Measurements from ENCODE around the gene RAB11FIP3. TPM values are rescaled to one million over a fixed set of nuclear protein-coding genes. Genes with fewer than 3 reads are reported as not detected.

RAB11FIP3 gene
- total and polyA plus RNA-seq, 2 experiments from 2014 or later = 1.2 to 27.8 TPM

DNA sequence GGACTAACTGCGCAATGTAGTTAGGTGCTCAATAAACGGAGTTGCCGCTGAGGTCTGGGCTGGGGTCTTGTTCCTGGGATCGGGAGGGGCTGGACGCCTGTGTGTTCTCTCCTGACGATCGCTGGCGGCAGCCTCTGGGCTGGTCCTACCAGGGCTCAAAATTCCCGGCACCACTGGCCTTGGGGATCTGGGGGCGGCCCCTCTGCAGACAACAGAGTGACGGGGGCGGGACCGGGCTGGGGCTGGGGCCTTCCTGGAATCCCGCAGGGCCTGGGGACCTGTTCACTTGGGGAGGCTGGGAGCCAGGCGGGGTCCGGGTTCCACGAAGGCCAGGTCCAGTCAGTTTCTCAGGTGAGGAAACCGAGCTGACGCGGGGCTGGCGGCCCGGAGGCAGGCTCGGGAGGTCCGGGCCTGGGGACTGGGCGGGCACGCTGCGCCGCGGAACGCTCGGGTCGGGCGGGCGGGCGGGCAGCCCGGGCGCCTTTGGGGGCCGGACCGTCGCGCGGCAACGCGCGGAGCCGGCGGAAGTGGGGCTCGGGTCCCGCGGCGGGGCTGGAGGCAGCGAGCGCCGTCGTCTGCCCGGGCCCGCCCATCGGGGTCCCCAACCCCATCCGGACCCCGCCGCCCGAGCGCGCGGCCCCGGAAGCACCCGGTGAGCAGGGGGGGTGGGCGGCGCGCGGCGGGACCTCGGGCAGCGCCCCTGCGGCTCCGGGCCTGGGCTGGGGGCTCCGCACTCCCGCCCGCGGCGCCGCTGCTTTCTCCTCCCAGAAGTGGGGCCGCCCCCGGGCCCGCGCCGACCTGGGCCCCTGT is 144.2 kb downstream of the RAB11FIP3 start, which contains the start of gene PIGQ:
PIGQ (plus strand) TSS at position 524 of the 810 bp plus-strand sequence. CDS start 4,107 bp downstream, outside the sequence.
- no peaks in the 10 kb centered on the region for H3K9me3 ChIP-seq (ENCODE audit: low read depth)
- H3K9ac ChIP-seq = peak within 1 kb of the TSS; percentile 84
- H3K36me3 ChIP-seq (ENCODE audit: low read depth) = no peaks in the 10 kb centered on the region
- peak within 1 kb of the TSS; percentile 99 for H3K4me3 ChIP-seq
- 1 to 2% methylated on average over 25 to 77 of the region's 87 CpGs for WGBS, 2 experiments (ENCODE audit: low coverage in 1 of 2, low lambda C conversion rate in 2 of 2, missing lambda C conversion rate in 2 of 2)
- H2AFZ ChIP-seq = peak within 1 kb of the TSS; percentile 77
- H3K4me1 ChIP-seq (ENCODE audit: insufficient read depth) = 0 out of 2 replicates have a peak, but pooled peaks cover 4% of the 10 kb centered on the region
- H3K9me2 ChIP-seq (ENCODE audit: insufficient read depth) = no peaks in the 10 kb centered on the region
- peak; percentile 82 for DNase-seq
- in situ Hi-C loops (cut with MboI) = no loop called here
- 0 out of 2 replicates have a peak, but pooled peaks cover 6% of the 10 kb centered on the region for H3F3A ChIP-seq (ENCODE audit: insufficient read depth)
- no peaks in the 10 kb centered on the region for H4K20me1 ChIP-seq (ENCODE audit: insufficient read depth)
- peak within 1 kb of the TSS; percentile 54 for H3K27ac ChIP-seq
- H3K27me3 ChIP-seq (replicated peaks; ENCODE audit: insufficient read depth) = no peaks in the 10 kb centered on the region
- H3K4me2 ChIP-seq (ENCODE audit: unreplicated experiment) = peak within 1 kb of the TSS; percentile 98
- H3K79me2 ChIP-seq (ENCODE audit: insufficient read depth) = peaks cover 36% of the 10 kb centered on the region
- no peak for TF ChIP-seq EZH2phosphoT487 (IDR thresholded peaks at IDR 0.05; ENCODE audit: insufficient read depth, low read depth)
- TF ChIP-seq EZH2 (IDR thresholded peaks at IDR 0.05; ENCODE audit: insufficient read depth, poor library complexity, severe bottlenecking) = no peak

Small RNA genes lying within 50 kb of the gene (microRNA-seq; reads per million reads assigned to microRNA genes)
- gene MIR3176 (ENCODE audit: borderline number of aligned reads) (24.0 reads per million, percentile 31 among the genes with 10 or more reads in this experiment), gene MIR5587 (ENCODE audit: borderline number of aligned reads) (not detected)

Small RNA genes lying within 50 kb of the gene (small RNA-seq; reads per million reads assigned to genes)
- gene MIR3176 (ENCODE audit: low read depth, low replicate concordance) (not detected), gene MIR5587 (ENCODE audit: low read depth, low replicate concordance) (not detected), gene RF00019 (ENCODE audit: low read depth, low replicate concordance) (not detected), gene Z98883.1 (ENCODE audit: low read depth, low replicate concordance) (not detected)

Other genes starting within 250 kb of the RAB11FIP3 start
- not detected in 2 replicates for gene HBA1, start 249.0 kb upstream of the RAB11FIP3 start, total RNA-seq (2014; rRNA removed; shearing (Covaris generic))
- not detected in 2 replicates for gene HBA1, start 249.0 kb upstream of the RAB11FIP3 start, polyA plus RNA-seq (2016; fragmentation: Nextera tagmentation; extraction: Ambion mirVana)
- not detected in 2 replicates for gene HBQ1, start 245.2 kb upstream of the RAB11FIP3 start, total RNA-seq (2014; rRNA removed; shearing (Covaris generic))
- not detected in 2 replicates for gene HBQ1, start 245.2 kb upstream of the RAB11FIP3 start, polyA plus RNA-seq (2016; fragmentation: Nextera tagmentation; extraction: Ambion mirVana)
- 49.6 and 78.5 TPM in 2 replicates for gene LUC7L, start 196.2 kb upstream of the RAB11FIP3 start, total RNA-seq (2014; rRNA removed; shearing (Covaris generic))
- gene LUC7L, start 196.2 kb upstream of the RAB11FIP3 start, polyA plus RNA-seq (2016; fragmentation: Nextera tagmentation; extraction: Ambion mirVana) = 35.6 and 37.3 TPM in 2 replicates
- 165 and 202 TPM in 2 replicates for gene FAM234A, start 190.8 kb upstream of the RAB11FIP3 start, total RNA-seq (2014; rRNA removed; shearing (Covaris generic))
- 113 and 119 TPM in 2 replicates for gene FAM234A, start 190.8 kb upstream of the RAB11FIP3 start, polyA plus RNA-seq (2016; fragmentation: Nextera tagmentation; extraction: Ambion mirVana)
- 2.4 and 7.0 TPM in 2 replicates for gene RGS11, start 149.7 kb upstream of the RAB11FIP3 start, total RNA-seq (2014; rRNA removed; shearing (Covaris generic))
- gene RGS11, start 149.7 kb upstream of the RAB11FIP3 start, polyA plus RNA-seq (2016; fragmentation: Nextera tagmentation; extraction: Ambion mirVana) = 4.4 and 4.5 TPM in 2 replicates
- 0.65 TPM in 1 of 2 replicates, not detected in the other for gene ARHGDIG, start 145.1 kb upstream of the RAB11FIP3 start, total RNA-seq (2014; rRNA removed; shearing (Covaris generic))
- gene ARHGDIG, start 145.1 kb upstream of the RAB11FIP3 start, polyA plus RNA-seq (2016; fragmentation: Nextera tagmentation; extraction: Ambion mirVana) = 0.38 and 0.40 TPM in 2 replicates
- gene PDIA2, start 142.5 kb upstream of the RAB11FIP3 start, total RNA-seq (2014; rRNA removed; shearing (Covaris generic)) = not detected in 2 replicates
- gene PDIA2, start 142.5 kb upstream of the RAB11FIP3 start, polyA plus RNA-seq (2016; fragmentation: Nextera tagmentation; extraction: Ambion mirVana) = not detected in 2 replicates
- 25.5 and 27.1 TPM in 2 replicates for gene AXIN1, start 72.9 kb upstream of the RAB11FIP3 start, total RNA-seq (2014; rRNA removed; shearing (Covaris generic))
- 3.0 and 3.3 TPM in 2 replicates for gene AXIN1, start 72.9 kb upstream of the RAB11FIP3 start, polyA plus RNA-seq (2016; fragmentation: Nextera tagmentation; extraction: Ambion mirVana)
- gene MRPL28, start 55.1 kb upstream of the RAB11FIP3 start, total RNA-seq (2014; rRNA removed; shearing (Covaris generic)) = 94.1 and 103 TPM in 2 replicates
- 108 and 110 TPM in 2 replicates for gene MRPL28, start 55.1 kb upstream of the RAB11FIP3 start, polyA plus RNA-seq (2016; fragmentation: Nextera tagmentation; extraction: Ambion mirVana)
- gene PGAP6, start 43.7 kb upstream of the RAB11FIP3 start, total RNA-seq (2014; rRNA removed; shearing (Covaris generic)) = 78.4 and 98.6 TPM in 2 replicates
- gene PGAP6, start 43.7 kb upstream of the RAB11FIP3 start, polyA plus RNA-seq (2016; fragmentation: Nextera tagmentation; extraction: Ambion mirVana) = 16.4 and 20.6 TPM in 2 replicates
- 128 and 175 TPM in 2 replicates for gene NME4, start 28.4 kb upstream of the RAB11FIP3 start, total RNA-seq (2014; rRNA removed; shearing (Covaris generic))
- 283 and 293 TPM in 2 replicates for gene NME4, start 28.4 kb upstream of the RAB11FIP3 start, polyA plus RNA-seq (2016; fragmentation: Nextera tagmentation; extraction: Ambion mirVana)
- gene DECR2, start 23.8 kb upstream of the RAB11FIP3 start, total RNA-seq (2014; rRNA removed; shearing (Covaris generic)) = 7.8 and 8.9 TPM in 2 replicates
- gene DECR2, start 23.8 kb upstream of the RAB11FIP3 start, polyA plus RNA-seq (2016; fragmentation: Nextera tagmentation; extraction: Ambion mirVana) = 25.2 and 26.1 TPM in 2 replicates
- 68.0 and 69.4 TPM in 2 replicates for gene CAPN15, start 102.1 kb downstream of the RAB11FIP3 start, total RNA-seq (2014; rRNA removed; shearing (Covaris generic))
- gene CAPN15, start 102.1 kb downstream of the RAB11FIP3 start, polyA plus RNA-seq (2016; fragmentation: Nextera tagmentation; extraction: Ambion mirVana) = 5.4 and 5.7 TPM in 2 replicates
- not detected in 2 replicates for gene PRR35, start 134.7 kb downstream of the RAB11FIP3 start, total RNA-seq (2014; rRNA removed; shearing (Covaris generic))
- not detected in 2 replicates for gene PRR35, start 134.7 kb downstream of the RAB11FIP3 start, polyA plus RNA-seq (2016; fragmentation: Nextera tagmentation; extraction: Ambion mirVana)
- gene NHLRC4, start 141.4 kb downstream of the RAB11FIP3 start, total RNA-seq (2014; rRNA removed; shearing (Covaris generic)) = 0.11 and 0.13 TPM in 2 replicates
- gene NHLRC4, start 141.4 kb downstream of the RAB11FIP3 start, polyA plus RNA-seq (2016; fragmentation: Nextera tagmentation; extraction: Ambion mirVana) = 0.20 TPM in 1 of 2 replicates, not detected in the other
- gene PIGQ, start 144.3 kb downstream of the RAB11FIP3 start, total RNA-seq (2014; rRNA removed; shearing (Covaris generic)) = 35.0 and 43.5 TPM in 2 replicates
- 31.6 and 33.9 TPM in 2 replicates for gene PIGQ, start 144.3 kb downstream of the RAB11FIP3 start, polyA plus RNA-seq (2016; fragmentation: Nextera tagmentation; extraction: Ambion mirVana)
- gene RAB40C, start 164.4 kb downstream of the RAB11FIP3 start, total RNA-seq (2014; rRNA removed; shearing (Covaris generic)) = 18.8 and 28.3 TPM in 2 replicates
- gene RAB40C, start 164.4 kb downstream of the RAB11FIP3 start, polyA plus RNA-seq (2016; fragmentation: Nextera tagmentation; extraction: Ambion mirVana) = 9.5 TPM in 2 replicates
- gene WFIKKN1, start 205.3 kb downstream of the RAB11FIP3 start, total RNA-seq (2014; rRNA removed; shearing (Covaris generic)) = not detected in 2 replicates
- gene WFIKKN1, start 205.3 kb downstream of the RAB11FIP3 start, polyA plus RNA-seq (2016; fragmentation: Nextera tagmentation; extraction: Ambion mirVana) = not detected in 2 replicates
- gene METTL26, start 210.7 kb downstream of the RAB11FIP3 start, total RNA-seq (2014; rRNA removed; shearing (Covaris generic)) = 150 and 218 TPM in 2 replicates
- 151 and 155 TPM in 2 replicates for gene METTL26, start 210.7 kb downstream of the RAB11FIP3 start, polyA plus RNA-seq (2016; fragmentation: Nextera tagmentation; extraction: Ambion mirVana)
- gene MCRIP2, start 216.2 kb downstream of the RAB11FIP3 start, total RNA-seq (2014; rRNA removed; shearing (Covaris generic)) = 29.3 and 30.4 TPM in 2 replicates
- 22.4 and 22.6 TPM in 2 replicates for gene MCRIP2, start 216.2 kb downstream of the RAB11FIP3 start, polyA plus RNA-seq (2016; fragmentation: Nextera tagmentation; extraction: Ambion mirVana)
- gene WDR90, start 223.7 kb downstream of the RAB11FIP3 start, total RNA-seq (2014; rRNA removed; shearing (Covaris generic)) = 16.5 and 24.7 TPM in 2 replicates
- 4.7 and 8.2 TPM in 2 replicates for gene WDR90, start 223.7 kb downstream of the RAB11FIP3 start, polyA plus RNA-seq (2016; fragmentation: Nextera tagmentation; extraction: Ambion mirVana)
- gene RHOT2, start 242.5 kb downstream of the RAB11FIP3 start, total RNA-seq (2014; rRNA removed; shearing (Covaris generic)) = 44.9 and 65.9 TPM in 2 replicates
- gene RHOT2, start 242.5 kb downstream of the RAB11FIP3 start, polyA plus RNA-seq (2016; fragmentation: Nextera tagmentation; extraction: Ambion mirVana) = 65.1 and 70.0 TPM in 2 replicates

All from GM23248 (cell line).